Duodenal mucosa (tissue), 2 donors: ENCODE measurements around the gene DLG4.

Experiments used
- H3K27ac ChIP-seq: one replicate; pipeline ENCODE4 v1.7.0; 2013; ENCODE audit warnings: low read depth, low read length
- H3K27me3 ChIP-seq, 2 donors: one replicate each; pipeline ENCODE4 v1.7.0; 2013; ENCODE audit warnings: low read length in 2 of 2, control low read depth in 1 of 2; ENCODE audit not compliant: insufficient read depth in 2 of 2, control insufficient read depth in 1 of 2
- H3K36me3 ChIP-seq, 2 donors: one replicate each; pipeline ENCODE4 v1.7.0; 2013; ENCODE audit warnings: low read length in 2 of 2, control low read depth in 1 of 2; ENCODE audit not compliant: insufficient read depth in 2 of 2, control insufficient read depth in 1 of 2
- H3K4me1 ChIP-seq, 2 donors: one replicate each; pipeline ENCODE4 v1.7.0; 2013; ENCODE audit warnings: low read length in 2 of 2, control low read depth in 1 of 2; ENCODE audit not compliant: insufficient read depth in 2 of 2, control insufficient read depth in 1 of 2
- H3K4me3 ChIP-seq, 2 donors: one replicate each; pipeline ENCODE4 v1.7.0; 2013; ENCODE audit warnings: low read length in 2 of 2, low read depth in 1 of 2
- H3K9ac ChIP-seq, 2 donors: one replicate each; pipeline ENCODE4 v1.7.0; 2013; ENCODE audit warnings: low read length in 2 of 2, low read depth in 1 of 2
- H3K9me3 ChIP-seq, 2 donors: one replicate each; pipeline ENCODE4 v1.7.0; 2013; ENCODE audit warnings: low read length in 2 of 2, control low read depth in 1 of 2; ENCODE audit not compliant: control insufficient read depth in 1 of 2

Gene DLG4

GRCh38 chr17:7219812-7220592 is at the start of gene DLG4, which contains the start of gene ACADVL:
Gene DLG4, minus strand, starts transcription at chr17:7219836.
Gene ACADVL, plus strand, starts transcription at chr17:7219938. Its CDS starts 47 bp downstream, at chr17:7219985.
- Histone ChIP-seq H3K36me3 (peaks cover 34 to 41% of the 10 kb centered on the region in 2 donors), H3K27me3 (no peaks in the 10 kb centered on the region), H3K9me3 (no peaks in the 10 kb centered on the region), H3K27ac (peak within 1 kb of the TSS; percentile 98), H3K4me3 (peak within 1 kb of the TSS; percentile 90 to 92), H3K4me1 (peaks cover 48 to 49% of the 10 kb centered on the region in 2 donors), H3K9ac (peak within 1 kb of the TSS; percentile 85 to 95)

- no peaks in the 10 kb centered on the region for H3K9me3 ChIP-seq
- H3K36me3 ChIP-seq = no peaks in the 10 kb centered on the region
- no peak overlapping the region for H3K4me3 ChIP-seq
- H3K27ac ChIP-seq = no peak overlapping the region
- H3K9ac ChIP-seq = no peak overlapping the region
- H3K27me3 ChIP-seq = peaks cover 0 to 12% of the 10 kb centered on the region in 2 donors
- H3K4me1 ChIP-seq = peaks cover 0 to 14% of the 10 kb centered on the region in 2 donors
Observed at GRCh38 chr17:7266784-7267183, 47.1 kb upstream of the DLG4 start.

GRCh38 chr17:7263801-7264078 is 44.1 kb upstream of the DLG4 start:
- Histone ChIP-seq H3K27ac (peak overlapping the region; percentile 91), H3K9me3 (no peaks in the 10 kb centered on the region), H3K4me1 (peaks cover 7 to 25% of the 10 kb centered on the region in 2 donors), H3K36me3 (peaks cover 10 to 14% of the 10 kb centered on the region in 2 donors), H3K4me3 (peak overlapping the region; percentile 85 to 94), H3K27me3 (peaks cover 0 to 12% of the 10 kb centered on the region in 2 donors), H3K9ac (peak overlapping the region; percentile 94 to 98)

GRCh38 chr17:7262935-7263800 is 43.5 kb upstream of the DLG4 start:
- no peaks in the 10 kb centered on the region for H3K9me3 ChIP-seq
- peak overlapping the region; percentile 94 to 98 for H3K9ac ChIP-seq
- H3K36me3 ChIP-seq = peaks cover 10 to 20% of the 10 kb centered on the region in 2 donors
- H3K4me1 ChIP-seq = peaks cover 12 to 28% of the 10 kb centered on the region in 2 donors
- H3K27ac ChIP-seq = peak overlapping the region; percentile 91
- peaks cover 0 to 12% of the 10 kb centered on the region in 2 donors for H3K27me3 ChIP-seq
- peak overlapping the region; percentile 85 to 94 for H3K4me3 ChIP-seq

GRCh38 chr17:7262192-7262934 is 42.7 kb upstream of the DLG4 start, which contains the start of gene CLDN7:
Gene CLDN7, minus strand, starts transcription at chr17:7262478. Its CDS starts 435 bp downstream, at chr17:7262043.
- H3K4me1 ChIP-seq = peaks cover 12 to 28% of the 10 kb centered on the region in 2 donors
- no peaks in the 10 kb centered on the region for H3K9me3 ChIP-seq
- H3K9ac ChIP-seq = peak within 1 kb of the TSS; percentile 94 to 98
- H3K4me3 ChIP-seq = peak within 1 kb of the TSS; percentile 92 to 94
- peaks cover 10 to 26% of the 10 kb centered on the region in 2 donors for H3K36me3 ChIP-seq
- H3K27ac ChIP-seq = peak within 1 kb of the TSS; percentile 97
- H3K27me3 ChIP-seq = peaks cover 0 to 12% of the 10 kb centered on the region in 2 donors

- peak overlapping the region; percentile 94 to 98 for H3K9ac ChIP-seq
Observed at GRCh38 chr17:7261379-7262191, 41.9 kb upstream of the DLG4 start.

GRCh38 chr17:7260651-7261378 is 41.2 kb upstream of the DLG4 start:
- Histone ChIP-seq H3K27me3 (peaks cover 0 to 12% of the 10 kb centered on the region in 2 donors), H3K9me3 (no peaks in the 10 kb centered on the region), H3K36me3 (peaks cover 10 to 38% of the 10 kb centered on the region in 2 donors), H3K27ac (peak overlapping the region; percentile 97), H3K9ac (peak overlapping the region; percentile 94 to 98), H3K4me1 (peaks cover 12 to 36% of the 10 kb centered on the region in 2 donors), H3K4me3 (peak overlapping the region; percentile 92 to 94)

More at GRCh38 chr17:7261379-7262191, 41.9 kb upstream of the DLG4 start:
- peaks cover 12 to 29% of the 10 kb centered on the region in 2 donors for H3K4me1 ChIP-seq
- peaks cover 10 to 32% of the 10 kb centered on the region in 2 donors for H3K36me3 ChIP-seq
- H3K9me3 ChIP-seq = no peaks in the 10 kb centered on the region
- H3K27me3 ChIP-seq = peaks cover 0 to 12% of the 10 kb centered on the region in 2 donors
- H3K4me3 ChIP-seq = peak overlapping the region; percentile 92 to 94
- peak overlapping the region; percentile 97 for H3K27ac ChIP-seq

GRCh38 chr17:7260151-7260550 is 40.5 kb upstream of the DLG4 start:
- peak overlapping the region; percentile 92 to 94 for H3K4me3 ChIP-seq
- H3K9me3 ChIP-seq = no peaks in the 10 kb centered on the region
- H3K36me3 ChIP-seq = peaks cover 10 to 42% of the 10 kb centered on the region in 2 donors
- H3K4me1 ChIP-seq = peaks cover 12 to 36% of the 10 kb centered on the region in 2 donors
- peak overlapping the region; percentile 94 to 98 for H3K9ac ChIP-seq
- H3K27ac ChIP-seq = peak overlapping the region; percentile 97
- peaks cover 0 to 12% of the 10 kb centered on the region in 2 donors for H3K27me3 ChIP-seq
